MV-4-11 (cell line): ENCODE results near the gene PTPRN2.
"Not testable (repeated sequence)": the region's sequence is repeated elsewhere in the genome, so short reads cannot be mapped to it uniquely, and the experiment has no call there.

Experiments used
- DNase-seq: peaks from one replicate; lab custom pipeline; 2025; lab: John Stamatoyannopoulos, UW

Gene PTPRN2

DNA sequence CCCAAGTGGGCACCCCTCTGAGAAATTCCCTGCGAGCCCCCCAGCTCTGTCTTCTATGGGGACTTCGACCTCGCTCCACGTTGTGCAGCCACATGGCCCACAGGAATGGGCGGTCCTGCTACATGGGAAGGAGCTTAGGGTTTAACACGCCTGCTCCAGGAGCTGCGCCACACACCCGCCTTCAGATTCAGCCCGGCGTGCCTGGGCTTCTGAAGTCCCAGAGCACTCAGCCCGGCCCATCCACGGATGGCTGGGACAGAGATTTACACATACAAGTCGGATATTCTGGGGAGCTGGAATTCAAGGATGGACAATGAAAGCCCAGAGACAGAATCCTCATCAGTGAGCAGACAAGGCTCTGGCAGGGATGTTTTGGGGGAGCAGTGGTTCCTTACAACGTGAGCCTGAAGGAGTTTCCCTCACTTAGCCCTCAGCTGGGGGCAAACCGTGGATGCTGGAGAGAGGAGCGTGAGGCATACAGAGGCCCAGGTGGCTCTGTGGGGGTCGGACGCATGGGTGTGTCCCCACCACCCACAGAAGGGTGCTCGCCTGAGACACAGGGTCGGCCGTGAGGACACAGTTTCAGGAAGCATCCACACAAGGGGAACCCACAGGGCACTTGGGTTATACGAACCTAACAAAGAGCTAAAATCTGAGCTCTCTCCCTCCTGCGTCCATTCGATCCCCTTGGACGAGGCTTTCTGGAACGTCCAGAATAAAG is 877.9 kb downstream of the PTPRN2 start:
- DNase-seq = no peak

DNA sequence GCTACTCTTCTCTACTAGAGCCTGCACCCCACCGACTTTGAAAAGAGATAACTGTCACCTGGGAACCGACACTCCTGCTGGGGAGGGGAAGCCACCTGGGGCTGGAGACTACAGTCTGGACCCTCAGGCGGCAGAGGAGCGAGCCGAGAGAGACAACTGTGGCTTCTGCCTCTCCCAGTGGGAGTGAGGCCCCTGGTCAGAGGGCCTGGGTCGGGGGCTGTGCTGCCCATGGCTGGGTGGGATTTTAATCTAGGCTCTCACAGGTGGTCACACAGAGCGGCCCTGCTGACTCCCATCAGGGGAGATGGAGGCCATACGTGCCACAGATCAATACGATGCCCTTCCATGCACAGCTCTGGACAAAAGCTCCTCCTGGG is 878.7 kb downstream of the PTPRN2 start:
- DNase-seq = no peak

DNA sequence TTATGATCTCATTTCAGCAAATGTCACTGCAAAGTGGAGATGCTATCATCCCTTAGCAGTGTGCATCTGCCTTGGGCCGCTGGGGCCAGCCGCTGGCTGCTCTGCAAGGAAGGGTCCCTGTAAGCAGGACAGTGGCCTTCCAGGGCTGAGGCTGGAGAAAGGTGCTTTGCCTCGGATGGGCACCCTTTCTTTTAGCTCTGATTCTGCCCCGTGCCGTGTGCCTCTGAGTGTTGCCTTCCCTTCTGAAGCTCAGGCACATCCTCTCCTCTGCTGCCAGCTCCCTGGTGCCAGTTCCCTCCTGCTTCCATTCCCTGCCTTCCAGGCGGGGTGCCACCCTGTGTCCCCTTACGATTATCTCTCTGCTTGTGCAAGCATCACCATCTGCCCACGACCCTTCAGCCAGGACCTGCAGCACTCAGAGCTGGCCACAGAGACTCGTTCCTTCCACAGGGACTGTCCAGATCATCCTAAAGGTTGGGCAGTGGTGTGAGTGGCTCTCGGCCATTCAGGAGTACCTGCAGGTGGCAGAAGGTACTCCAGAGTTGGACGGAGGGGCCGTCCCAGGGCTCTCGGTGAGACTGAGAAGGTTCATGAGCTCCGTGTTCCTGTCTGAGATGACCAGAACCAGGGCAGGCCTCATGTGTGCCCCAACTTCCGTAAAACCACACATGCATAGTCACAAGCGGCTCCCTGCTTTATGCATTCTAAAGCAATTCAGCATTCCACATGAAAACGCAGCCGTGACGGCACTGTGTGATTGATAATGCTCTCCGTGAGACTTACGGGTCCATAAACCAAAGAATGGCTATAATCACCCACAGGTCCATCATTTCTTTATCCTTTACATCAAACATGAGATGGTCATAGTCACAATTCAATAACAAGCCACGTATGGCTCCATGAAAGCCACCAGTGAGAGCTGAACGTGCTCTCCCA is 879.4 kb downstream of the PTPRN2 start:
- no peak for DNase-seq

DNA sequence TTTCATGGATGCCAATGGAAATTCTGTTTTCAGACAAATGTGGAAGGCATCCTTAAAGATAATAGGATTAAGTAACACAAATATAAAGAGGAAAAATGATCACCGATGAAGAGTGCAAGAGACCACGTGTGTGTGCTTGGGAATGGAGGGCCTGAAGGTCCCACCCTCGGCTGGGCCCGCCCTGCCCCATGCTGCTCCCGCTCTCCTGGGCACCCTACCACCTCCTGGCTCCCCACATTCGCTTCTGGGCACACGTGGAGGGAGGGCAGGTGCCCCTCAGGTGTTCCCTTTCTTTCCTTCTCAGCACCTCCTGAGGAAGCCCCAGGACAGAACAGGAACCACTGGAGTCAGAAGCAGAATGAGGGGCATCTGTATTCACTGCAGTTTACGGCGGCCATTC is 883.3 kb downstream of the PTPRN2 start:
- DNase-seq = no peak

DNA sequence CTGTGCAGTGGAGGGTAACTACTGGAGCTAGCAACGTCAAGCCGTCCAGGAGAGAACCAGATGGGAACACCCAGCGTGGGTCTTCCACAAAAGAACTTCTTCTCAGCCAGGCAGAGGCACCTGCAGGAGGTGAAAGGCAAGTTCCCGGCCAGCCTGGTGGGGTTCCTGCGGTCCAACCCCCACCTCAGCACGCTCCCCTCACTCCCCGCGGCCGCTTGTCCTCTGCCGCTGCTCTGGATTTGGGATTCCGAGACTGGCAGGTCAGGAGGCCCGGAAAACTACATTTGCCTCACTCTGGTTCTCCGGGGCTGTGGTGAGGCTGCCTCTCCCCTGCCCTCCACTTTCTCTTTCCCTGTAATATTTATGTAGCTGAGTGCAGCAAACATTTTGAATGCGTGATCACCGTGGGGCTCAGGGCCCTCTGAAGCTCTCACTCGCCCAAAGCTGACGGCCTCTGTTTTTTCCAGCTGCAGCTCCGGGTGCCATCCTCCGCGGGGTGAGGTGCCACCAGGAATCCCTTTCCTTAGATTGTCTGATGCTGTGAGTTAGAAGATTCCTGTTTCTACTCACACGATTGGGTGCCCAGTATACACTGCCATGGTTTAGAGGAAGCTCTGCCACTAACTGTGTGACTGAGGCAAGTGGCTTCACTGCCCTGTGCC is 884.0 kb downstream of the PTPRN2 start:
- no peak for DNase-seq

DNA sequence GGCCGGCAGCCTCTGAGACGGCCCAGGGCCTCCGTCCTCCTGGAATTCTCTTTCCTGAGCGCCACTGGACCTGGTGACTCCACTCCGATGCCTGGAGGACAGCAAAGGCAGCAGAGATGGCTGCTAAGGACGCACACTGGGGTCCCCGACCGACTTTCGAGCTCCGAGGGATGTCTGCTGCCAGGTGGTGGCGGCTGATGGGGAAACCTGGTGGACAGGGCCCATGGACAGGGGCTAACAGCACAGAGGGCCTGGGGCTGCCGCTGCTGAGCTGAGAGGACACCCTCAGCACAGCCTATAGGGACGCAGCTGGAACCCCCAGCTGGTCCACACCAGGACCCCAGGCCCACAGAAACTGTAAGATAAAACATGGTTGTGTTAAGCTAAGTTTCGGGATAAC is 884.5 kb downstream of the PTPRN2 start:
- DNase-seq = no peak

DNA sequence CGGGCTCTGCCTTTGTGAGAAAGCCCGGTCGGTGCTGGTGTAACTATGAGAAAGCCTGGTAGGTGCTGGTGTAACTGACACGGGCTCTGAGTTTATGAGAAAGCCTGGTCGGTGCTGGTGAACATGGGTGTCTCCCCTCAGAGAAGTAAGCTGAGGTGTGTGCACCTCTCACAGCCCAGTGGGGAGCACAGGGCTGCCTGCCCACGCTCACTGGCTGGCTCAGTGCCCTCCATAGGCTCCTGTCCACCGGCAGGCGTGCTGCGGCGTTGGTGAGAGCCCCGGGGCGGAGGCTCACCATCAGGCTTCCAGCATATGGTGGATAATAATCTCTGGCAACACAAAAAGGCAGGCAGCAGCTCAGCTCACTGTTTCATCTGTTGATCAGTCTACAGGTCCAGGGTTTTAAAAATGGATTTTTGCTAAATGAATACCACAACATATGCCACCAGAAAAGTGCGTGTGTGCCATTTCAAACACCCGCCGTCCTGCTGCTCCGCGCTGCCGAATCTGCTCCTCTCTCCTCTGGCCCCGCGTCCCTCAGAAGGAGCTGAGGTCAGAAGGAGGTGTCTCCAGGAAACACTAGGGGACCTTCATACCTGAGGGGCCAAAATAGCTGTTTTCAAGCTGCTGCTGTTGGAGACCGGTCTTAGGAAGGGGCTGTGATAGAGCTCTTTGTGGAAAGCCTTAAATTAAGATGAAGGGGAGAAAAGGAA is 885.2 kb downstream of the PTPRN2 start:
- DNase-seq = no peak

DNA sequence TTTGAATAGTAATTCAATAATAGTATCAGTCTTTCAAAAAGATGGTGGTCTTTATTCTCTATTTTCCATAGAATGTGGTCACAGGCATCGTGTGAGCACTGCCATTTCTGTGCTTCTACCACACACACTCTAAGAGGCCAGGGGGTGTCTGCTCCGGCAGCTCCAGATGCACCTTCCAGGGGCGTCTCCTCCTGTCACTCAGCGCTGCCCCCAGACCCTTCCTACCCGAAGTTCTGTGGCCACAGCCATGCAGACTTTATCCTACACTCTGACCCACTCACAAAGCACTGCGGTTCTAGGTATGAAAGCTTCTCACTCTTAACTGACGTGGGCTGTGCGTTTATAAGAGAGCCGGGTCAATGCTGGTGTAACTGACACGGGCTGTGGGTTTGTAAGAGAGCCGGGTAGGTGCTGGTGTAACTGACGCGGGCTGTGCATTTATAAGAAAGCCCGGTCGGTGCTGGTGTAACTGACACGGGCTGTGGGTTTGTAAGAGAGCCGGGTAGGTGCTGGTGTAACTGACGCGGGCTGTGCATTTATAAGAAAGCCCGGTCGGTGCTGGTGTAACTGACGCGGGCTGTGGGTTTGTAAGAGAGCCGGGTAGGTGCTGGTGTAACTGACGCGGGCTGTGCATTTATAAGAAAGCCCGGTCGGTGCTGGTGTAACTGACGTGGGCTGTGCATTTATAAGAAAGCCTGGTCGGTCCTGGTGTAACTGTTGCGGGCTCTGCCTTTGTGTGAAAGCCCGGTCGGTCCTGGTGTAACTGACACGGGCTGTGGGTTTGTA is 886.0 kb downstream of the PTPRN2 start:
- DNase-seq = not testable (repeated sequence)

DNA sequence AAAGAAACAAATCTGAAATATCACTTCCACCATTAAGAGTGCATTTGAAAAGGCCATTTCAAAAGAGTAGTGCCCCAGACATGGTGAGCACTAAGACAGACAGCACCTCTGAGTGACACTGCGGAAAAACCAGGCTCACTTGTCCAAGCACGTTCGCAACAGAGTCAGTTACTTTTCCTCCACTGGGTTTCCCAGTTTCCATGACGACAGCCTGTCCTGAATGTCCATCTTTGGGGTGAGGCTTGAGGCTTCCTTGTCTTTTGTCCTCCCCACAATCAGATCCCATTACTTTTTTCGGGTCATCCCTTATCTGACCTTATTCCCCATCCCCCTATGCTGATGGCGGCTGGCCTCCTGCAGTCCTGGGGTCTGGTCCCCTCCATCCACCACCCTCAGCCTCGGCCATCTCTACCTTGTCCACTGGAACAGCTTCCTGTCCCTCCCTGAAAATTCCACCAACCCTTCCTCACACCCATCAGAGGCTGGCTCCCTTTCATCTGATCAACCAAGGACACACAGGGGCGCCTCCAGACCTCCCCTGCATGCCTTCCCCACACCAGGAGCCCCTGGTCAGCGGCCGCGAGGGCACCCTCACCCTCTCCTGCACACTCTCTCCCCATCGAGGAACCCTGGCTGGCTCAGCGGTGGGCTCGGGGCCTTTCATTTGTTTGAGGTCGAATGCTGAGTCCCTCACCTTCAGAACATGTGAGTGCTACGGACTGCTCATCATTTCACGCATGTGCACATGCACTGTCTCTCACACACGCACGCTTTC is 887.2 kb downstream of the PTPRN2 start:
- no peak for DNase-seq

DNA sequence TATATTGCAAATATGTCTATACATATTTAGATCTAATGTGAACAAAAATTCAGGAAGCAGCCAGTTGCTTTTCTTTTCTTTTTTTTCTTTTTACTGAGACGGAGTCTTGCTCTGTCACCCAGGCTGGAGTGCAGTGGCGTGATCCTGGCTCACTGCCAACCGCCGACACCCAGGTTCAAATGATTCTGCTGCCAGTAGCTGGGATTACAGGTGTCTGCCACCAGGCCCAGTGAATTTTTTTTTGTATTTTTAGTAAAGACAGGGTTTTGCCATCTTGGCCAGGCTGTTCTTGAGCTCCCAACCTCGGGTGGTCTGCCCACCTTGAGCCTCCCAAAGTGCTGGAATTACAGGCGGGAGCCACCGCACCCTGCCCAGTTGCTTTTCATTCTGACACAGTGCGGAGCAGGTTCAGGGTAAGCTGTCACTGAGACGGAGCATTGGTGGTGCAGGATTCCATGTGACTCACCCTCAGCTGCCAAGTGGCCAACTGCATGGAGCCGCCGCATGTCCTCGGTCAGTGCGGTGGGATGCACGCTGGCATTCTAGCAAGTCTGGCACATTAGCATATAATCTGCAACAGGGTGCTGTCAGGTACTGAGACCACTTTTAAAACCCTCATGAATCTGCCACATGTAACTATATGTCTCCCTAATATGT is 888.1 kb downstream of the PTPRN2 start:
- no peak for DNase-seq

DNA sequence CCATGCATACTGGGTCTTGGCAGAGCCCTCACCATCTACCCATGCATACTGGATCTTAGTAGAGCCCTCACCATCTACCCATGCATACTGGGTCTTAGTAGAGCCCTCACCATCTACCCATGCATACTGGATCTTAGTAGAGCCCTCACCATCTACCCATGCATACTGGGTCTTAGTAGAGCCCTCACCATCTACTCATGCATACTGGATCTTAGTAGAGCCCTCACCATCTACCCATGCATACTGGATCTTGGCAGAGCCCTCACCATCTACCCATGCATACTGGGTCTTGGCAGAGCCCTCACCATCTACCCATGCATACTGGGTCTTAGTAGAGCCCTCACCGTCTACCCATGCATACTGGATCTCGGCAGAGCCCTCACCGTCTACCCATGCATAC is 890.3 kb downstream of the PTPRN2 start:
- DNase-seq = not testable (repeated sequence)

DNA sequence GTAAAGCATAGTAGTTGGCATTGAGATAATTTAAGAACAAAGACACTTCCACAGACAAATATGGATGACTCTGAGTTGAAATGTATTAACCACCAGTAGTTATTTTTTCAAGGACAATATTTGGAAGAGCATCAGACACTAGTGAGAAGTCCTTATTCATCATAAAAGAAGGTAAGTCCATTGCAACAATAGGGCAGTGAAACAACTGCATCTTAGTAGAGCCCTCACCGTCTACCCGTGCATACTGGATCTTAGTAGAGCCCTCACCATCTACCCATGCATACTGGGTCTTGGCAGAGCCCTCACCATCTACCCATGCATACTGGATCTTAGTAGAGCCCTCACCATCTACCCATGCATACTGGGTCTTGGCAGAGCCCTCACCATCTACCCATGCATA is 892.0 kb downstream of the PTPRN2 start:
- not testable (repeated sequence) for DNase-seq

DNA sequence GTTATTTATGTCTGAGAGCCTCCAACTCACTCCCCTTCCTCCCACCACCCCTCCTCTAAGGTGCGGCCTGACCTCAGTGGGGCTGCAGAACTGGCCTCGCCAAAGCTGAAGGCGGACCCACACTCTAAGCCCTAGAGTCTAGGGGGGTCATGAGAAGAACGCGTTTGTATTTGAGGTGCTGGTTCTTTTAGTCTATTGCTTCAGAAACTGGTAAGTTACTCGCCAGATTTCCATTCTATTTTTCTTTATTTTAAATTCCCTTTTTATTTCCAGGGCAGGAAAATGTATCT is 893.3 kb downstream of the PTPRN2 start:
- no peak for DNase-seq

DNA sequence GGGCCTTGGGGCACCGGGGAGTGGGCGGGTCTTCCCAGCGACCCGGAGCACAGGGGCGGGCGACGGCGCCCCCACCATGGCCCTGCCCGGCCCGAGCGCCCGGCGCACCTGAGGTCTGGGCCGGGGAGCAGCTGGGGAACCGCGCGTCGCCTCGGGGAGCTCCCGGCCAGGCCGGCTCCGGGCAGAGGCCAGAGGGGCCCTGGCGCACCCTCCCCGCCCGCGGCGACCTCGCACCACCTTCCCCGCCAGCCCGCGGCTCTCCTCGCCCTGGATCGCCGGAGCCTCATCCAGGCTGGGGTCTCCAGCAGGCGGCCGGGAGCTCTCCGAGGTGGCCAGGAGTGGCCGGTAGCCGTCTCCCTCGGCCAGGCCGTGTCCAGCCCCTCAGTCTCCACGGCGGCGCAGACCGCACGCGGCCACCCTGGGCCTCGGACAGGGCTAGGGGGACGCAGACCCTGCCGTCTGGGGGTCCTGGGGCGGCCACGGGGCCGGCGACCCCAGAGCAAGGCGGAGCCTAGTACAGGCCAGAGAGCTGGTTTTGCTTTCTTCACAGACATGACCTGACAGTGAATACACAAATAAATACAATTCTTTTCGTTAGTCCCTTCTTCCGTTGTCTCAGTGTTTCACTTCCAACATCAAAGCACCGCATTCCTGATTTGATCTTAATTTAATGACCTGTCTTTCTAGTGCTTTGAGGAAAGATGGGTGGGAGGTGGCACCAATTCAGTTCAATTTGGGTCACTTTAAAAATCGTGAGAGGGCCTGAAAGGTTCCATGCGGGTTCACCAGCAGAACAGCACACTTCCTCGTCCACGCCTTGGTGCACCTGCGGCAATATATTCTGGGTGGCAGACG is 893.9 kb downstream of the PTPRN2 start:
- DNase-seq = no peak

DNA sequence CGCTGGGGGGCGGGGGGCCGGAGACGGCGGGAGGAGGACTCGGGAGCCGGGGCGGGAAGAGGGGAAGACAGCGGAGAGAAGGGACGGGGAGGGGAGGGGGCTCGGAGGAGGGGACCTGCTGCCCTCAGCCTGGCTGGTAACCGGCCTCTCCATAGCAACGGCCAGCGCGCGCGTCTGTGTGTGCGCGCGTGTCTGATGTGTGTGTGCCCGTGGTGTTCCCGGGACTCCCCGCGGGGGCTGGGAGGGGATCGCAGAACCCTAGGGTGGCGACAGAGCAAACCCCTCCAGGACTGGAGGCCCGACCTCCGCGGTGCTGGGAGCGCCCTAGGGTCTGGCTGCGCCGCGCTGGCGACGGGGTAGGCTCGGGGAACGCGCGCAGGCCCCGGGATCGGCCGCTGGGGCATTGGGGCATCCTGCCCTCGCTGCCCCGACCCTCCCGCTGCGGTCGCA is 894.5 kb downstream of the PTPRN2 start:
- no peak for DNase-seq

DNA sequence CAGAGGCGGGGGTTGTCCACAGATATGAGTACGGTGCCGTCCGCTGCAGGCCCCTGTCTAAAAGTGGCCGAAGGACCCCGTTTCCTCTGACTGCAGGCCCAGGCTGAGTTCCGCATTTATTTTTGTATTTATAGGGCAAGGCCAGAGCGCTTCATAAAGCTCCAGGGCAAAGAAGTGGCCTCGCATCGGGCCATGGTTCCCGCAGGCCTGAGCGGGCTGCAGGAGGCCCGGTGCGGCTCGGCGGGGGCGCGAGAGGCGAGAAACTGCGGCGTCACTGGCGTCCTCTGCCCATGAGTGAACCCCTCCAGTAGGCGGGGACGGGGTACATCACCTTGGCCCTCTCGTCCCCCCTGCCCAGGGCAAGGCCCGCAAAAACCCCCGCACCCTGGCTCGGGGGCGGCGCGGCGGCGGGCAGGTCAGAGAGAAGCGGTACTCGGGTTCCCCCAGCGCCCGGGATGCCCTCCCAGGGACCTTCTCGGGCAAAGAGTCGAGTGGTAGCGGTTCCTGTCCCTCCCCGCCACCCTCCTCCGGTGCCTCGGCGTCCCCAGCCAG is 895.1 kb downstream of the PTPRN2 start:
- DNase-seq = no peak

DNA sequence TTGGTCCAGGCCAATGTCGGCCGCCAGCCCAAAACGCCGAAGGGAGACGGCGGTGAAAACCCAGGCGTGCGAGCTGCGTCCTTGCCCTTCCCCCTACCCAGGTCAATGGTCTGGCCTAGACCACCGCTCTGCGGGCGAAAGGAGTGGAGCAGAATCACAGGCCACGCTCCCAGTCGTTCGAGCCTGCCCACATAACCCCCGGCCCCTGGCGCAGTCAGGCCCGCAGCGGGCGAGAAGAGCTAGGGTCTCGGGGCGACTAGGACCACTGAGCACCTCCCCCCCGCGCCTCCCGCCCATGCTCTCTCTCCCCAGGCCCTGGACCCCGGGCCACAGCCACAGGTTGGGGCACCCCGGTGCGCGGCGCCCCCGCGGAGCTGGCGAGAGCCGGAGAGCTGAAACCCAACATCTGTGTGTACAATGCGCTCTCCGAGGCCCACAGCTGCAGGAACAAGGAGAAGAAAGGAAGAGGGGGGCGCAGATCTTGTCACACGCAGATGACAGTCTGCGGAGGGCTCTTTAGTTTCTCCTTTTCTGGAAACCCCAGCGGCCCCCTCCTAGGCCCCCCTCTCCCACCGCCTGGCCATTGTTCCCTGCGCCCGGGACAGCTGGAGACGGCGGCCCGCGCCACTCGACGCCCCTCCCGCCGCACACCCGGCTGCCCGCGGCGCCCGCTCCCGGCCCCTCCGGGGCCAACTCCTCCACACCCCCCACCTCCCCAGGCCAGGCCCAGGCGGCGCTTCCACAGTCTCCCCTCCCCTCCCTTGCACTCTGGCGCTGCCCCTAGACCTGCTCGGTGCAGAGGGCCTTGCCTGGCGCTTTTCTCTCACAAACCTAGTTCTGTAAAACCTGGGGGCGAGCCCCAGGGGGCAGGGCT is 895.8 kb downstream of the PTPRN2 start:
- no peak for DNase-seq
